SK-N-SH (cell line): ENCODE data around the gene AK5.

ENCODE experiments used
- CTCF ChIP-seq: fragments of 200-600 bp; sonication (generic); IDR thresholded peaks from 2 replicates; pipeline ENCODE4 v1.6.1; 2017; ENCODE audit warnings: antibody characterized with exemption, mild to moderate bottlenecking, moderate library complexity
- GATA2 ChIP-seq: sonication (generic); formaldehyde crosslinking; IDR thresholded peaks from 2 replicates; pipeline ENCODE4 v1.5.0; 2020; ENCODE audit warnings: mild to moderate bottlenecking, missing genetic modification reagents
- NFIC ChIP-seq: IDR thresholded peaks from 2 replicates; pipeline ENCODE4 v1.4.0; 2012; ENCODE audit warnings: borderline replicate concordance
- PBX3 ChIP-seq: IDR thresholded peaks from 2 replicates; pipeline ENCODE4; 2012
- TEAD4 ChIP-seq: IDR thresholded peaks from 2 replicates; pipeline ENCODE4 v1.4.0; 2012; ENCODE audit warnings: mild to moderate bottlenecking, borderline replicate concordance; ENCODE audit not compliant: insufficient read depth

- TF ChIP-seq PBX3, result no peak
- TF ChIP-seq NFIC, result 0 out of 2 replicates have a peak, but pooled peaks have one; percentile 22
- no peak for TF ChIP-seq TEAD4
- no peak for TF ChIP-seq CTCF
- TF ChIP-seq GATA2 (CRISPR knock-in tag), result no peak
Observed at GRCh38 chr1:77605246-77606026, 323.6 kb downstream of the AK5 start.
